Loucy (cell line): Measurements from ENCODE around the gene LRBA.

Source experiments
- H2AFZ ChIP-seq: fragments of 200-600 bp; sonication (generic); 2 replicates; pipeline ENCODE4 v1.6.0; 2016; ENCODE audit warnings: antibody characterized with exemption, mild to moderate bottlenecking, low read length, moderate library complexity
- H3F3A ChIP-seq: fragments of 200-600 bp; 2 replicates; pipeline ENCODE4 v1.6.0; 2016; ENCODE audit warnings: antibody characterized with exemption, low read depth, mild to moderate bottlenecking
- H3K27me3 ChIP-seq: fragments of 200-600 bp; sonication (generic); 2 replicates; pipeline ENCODE4 v1.6.1; 2014; ENCODE audit warnings: low read length, mild to moderate bottlenecking; ENCODE audit not compliant: insufficient read depth, poor library complexity, severe bottlenecking
- H3K36me3 ChIP-seq: fragments of 200-600 bp; sonication (generic); 2 replicates; pipeline ENCODE4 v1.6.1; 2016; ENCODE audit warnings: low read length; ENCODE audit not compliant: insufficient read depth
- H3K4me1 ChIP-seq: fragments of 200-600 bp; sonication (generic); 2 replicates; pipeline ENCODE4 v1.5.1; 2014; ENCODE audit warnings: low read length, mild to moderate bottlenecking; ENCODE audit not compliant: insufficient read depth, poor library complexity, severe bottlenecking
- H3K4me2 ChIP-seq: fragments of 200-600 bp; sonication (generic); 2 replicates; pipeline ENCODE4 v1.6.0; 2014; ENCODE audit warnings: antibody characterized with exemption, low read length, low read depth, mild to moderate bottlenecking; ENCODE audit not compliant: poor library complexity, severe bottlenecking
- H3K4me3 ChIP-seq: fragments of 200-600 bp; sonication (generic); 2 replicates; pipeline ENCODE4 v1.5.1; 2014; ENCODE audit warnings: low read length, mild to moderate bottlenecking, mixed read lengths; ENCODE audit not compliant: poor library complexity, severe bottlenecking
- H3K79me2 ChIP-seq: fragments of 200-600 bp; sonication (generic); 2 replicates; pipeline ENCODE4 v1.6.1; 2014; ENCODE audit warnings: low read length; ENCODE audit not compliant: insufficient read depth
- H3K9ac ChIP-seq: fragments of 200-600 bp; sonication (generic); 2 replicates; pipeline ENCODE4 v1.6.0; 2014; ENCODE audit warnings: mild to moderate bottlenecking, low read depth, low read length, moderate library complexity; ENCODE audit not compliant: poor library complexity, severe bottlenecking
- H3K9me2 ChIP-seq: fragments of 200-600 bp; sonication (generic); replicated peaks from 2 replicates; pipeline ENCODE4 v1.6.1; 2016; ENCODE audit warnings: low read depth, low read length, mixed read lengths
- H3K9me3 ChIP-seq: fragments of 200-600 bp; sonication (generic); 2 replicates; pipeline ENCODE4 v1.6.1; 2014; ENCODE audit warnings: mild to moderate bottlenecking, antibody characterized with exemption, low read length, low read depth; ENCODE audit not compliant: insufficient read depth
- H4K20me1 ChIP-seq: fragments of 200-600 bp; sonication (generic); 2 replicates; pipeline ENCODE4 v1.6.0; 2014; ENCODE audit warnings: antibody characterized with exemption, low read length, mild to moderate bottlenecking; ENCODE audit not compliant: insufficient read depth, poor library complexity, severe bottlenecking
- EZH2phosphoT487 ChIP-seq: fragments of 200-600 bp; IDR thresholded peaks from 2 replicates; pipeline ENCODE4 v1.6.1; 2018; ENCODE audit warnings: antibody characterized with exemption, mild to moderate bottlenecking, moderate library complexity, borderline replicate concordance
- TF ChIP-seq, protein P1 (sequence below): fragments of 200-600 bp; sonication (generic); conservative IDR thresholded peaks from 2 replicates; pipeline ENCODE4 v1.5.1; 2014; ENCODE audit warnings: mild to moderate bottlenecking, antibody characterized with exemption, low read length

The LRBA gene

DNA sequence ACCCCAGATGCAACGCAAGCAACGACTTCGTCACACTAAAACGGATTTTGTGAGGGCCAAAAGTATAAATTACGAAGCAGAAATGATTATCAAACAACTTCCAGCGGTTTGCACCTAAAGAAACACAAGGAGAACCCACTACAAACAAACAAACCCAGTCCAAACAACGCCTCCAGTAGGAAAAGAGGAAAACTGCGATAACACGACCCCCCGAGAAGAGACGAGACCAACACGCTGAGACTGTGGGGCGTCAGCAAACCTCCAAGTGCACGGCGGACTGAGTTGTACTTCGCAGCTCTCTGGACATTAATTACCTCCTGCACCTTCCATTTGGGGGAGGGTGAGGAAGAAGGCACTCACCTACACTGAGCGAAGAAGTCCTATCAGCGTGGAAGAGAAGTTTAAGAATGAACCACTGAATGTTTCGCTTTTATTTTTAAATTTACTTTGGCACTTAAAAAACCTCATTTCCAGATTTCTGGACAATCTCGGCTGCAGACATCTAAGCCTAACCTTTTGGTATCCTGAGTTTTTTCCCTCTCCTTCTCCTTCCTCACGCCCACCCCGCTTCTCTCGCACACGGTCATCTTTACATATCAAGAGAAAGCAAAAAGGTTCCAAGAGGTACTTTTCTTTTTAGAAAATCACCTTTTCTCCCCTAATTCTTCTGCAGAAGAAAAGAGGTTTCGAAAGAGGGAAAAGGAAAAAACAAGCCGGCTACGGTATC lies 432.8 kb downstream of the LRBA start, which contains the start of gene MAB21L2:
TSS of gene MAB21L2 (plus strand) at position 6 of the 727 bp plus-strand sequence. CDS start 879 bp downstream, outside the sequence.
- Histone ChIP-seq H3K4me3 (no peak within 1 kb of the TSS), H3K4me1 (no peaks in the 10 kb centered on the region), H2AFZ (no peak within 1 kb of the TSS), H3K9me2 (no peaks in the 10 kb centered on the region), H3K9me3 (no peaks in the 10 kb centered on the region), H3K36me3 (peaks cover 17% of the 10 kb centered on the region; the same call in 1 of the 2 replicates), H3K4me2 (no peak within 1 kb of the TSS), H4K20me1 (no peaks in the 10 kb centered on the region), H3K79me2 (no peaks in the 10 kb centered on the region), H3K27me3 (no peaks in the 10 kb centered on the region), H3K9ac (no peak within 1 kb of the TSS), H3F3A (no peaks in the 10 kb centered on the region)
- TF ChIP-seq, protein P1, sequence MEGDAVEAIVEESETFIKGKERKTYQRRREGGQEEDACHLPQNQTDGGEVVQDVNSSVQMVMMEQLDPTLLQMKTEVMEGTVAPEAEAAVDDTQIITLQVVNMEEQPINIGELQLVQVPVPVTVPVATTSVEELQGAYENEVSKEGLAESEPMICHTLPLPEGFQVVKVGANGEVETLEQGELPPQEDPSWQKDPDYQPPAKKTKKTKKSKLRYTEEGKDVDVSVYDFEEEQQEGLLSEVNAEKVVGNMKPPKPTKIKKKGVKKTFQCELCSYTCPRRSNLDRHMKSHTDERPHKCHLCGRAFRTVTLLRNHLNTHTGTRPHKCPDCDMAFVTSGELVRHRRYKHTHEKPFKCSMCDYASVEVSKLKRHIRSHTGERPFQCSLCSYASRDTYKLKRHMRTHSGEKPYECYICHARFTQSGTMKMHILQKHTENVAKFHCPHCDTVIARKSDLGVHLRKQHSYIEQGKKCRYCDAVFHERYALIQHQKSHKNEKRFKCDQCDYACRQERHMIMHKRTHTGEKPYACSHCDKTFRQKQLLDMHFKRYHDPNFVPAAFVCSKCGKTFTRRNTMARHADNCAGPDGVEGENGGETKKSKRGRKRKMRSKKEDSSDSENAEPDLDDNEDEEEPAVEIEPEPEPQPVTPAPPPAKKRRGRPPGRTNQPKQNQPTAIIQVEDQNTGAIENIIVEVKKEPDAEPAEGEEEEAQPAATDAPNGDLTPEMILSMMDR, result no peak
- no peak for TF ChIP-seq EZH2phosphoT487

DNA sequence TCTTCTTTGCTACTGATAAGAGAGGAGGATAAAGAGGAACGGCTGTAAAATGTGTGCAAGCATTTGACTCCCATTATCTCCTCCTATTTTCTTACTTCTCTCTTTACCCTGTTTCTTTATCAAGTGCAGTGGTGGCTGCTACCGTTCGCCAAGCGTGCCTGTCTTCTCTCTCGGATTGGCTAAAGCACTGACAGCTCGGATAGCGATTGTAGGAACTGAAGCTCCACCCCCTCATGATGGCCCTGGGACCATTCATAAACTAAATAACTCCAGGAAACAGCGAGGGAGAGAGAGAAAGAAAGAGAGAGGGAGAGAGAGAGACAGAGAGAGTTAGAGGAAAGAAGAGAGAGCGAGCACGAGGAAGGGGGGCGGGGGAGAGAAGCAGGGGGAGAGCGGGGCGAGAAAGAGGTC lies 433.4 kb downstream of the LRBA start:
- H3F3A ChIP-seq, result no peaks in the 10 kb centered on the region
- no peak for TF ChIP-seq EZH2phosphoT487
- TF ChIP-seq, protein P1, result no peak

DNA sequence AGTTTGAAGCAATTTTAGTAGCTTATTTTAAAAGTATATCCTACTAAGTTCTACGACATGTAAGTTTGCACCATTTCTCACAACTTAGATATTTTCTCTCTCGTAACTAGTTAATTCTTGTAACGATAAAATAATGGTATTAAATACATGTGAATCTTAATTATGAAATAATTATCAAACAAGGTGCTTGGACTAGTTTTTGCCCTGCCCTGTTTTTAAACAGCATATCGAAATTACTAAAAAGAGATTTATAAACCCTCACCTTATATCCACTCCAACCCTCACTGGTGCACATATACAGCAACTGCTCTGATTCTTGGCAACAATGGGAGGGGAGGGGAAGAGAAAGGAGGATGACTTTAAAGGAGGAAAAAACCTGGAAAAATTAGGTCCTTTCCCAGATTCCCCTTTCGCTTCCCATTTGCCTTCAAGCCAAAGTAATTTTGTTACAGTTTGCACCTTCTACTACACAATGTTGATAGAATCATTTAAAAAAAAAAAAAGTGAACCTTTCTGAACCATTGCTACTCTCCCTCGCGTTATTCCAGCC lies 434.0 kb downstream of the LRBA start:
- Histone ChIP-seq H3K4me3 (no peak overlapping the region), H3K4me1 (no peaks in the 10 kb centered on the region)

More for the DNA sequence above, 433.4 kb downstream of the LRBA start:
- Histone ChIP-seq H3K4me2 (no peak overlapping the region), H3K9me3 (no peaks in the 10 kb centered on the region), H3K36me3 (peaks cover 15% of the 10 kb centered on the region; the same call in 1 of the 2 replicates), H2AFZ (no peak overlapping the region), H3K4me1 (no peaks in the 10 kb centered on the region), H3K27me3 (no peaks in the 10 kb centered on the region), H3K9me2 (no peaks in the 10 kb centered on the region), H3K4me3 (no peak overlapping the region), H4K20me1 (no peaks in the 10 kb centered on the region), H3K79me2 (no peaks in the 10 kb centered on the region), H3K9ac (no peak overlapping the region)

More for the DNA sequence above, 434.0 kb downstream of the LRBA start:
- Histone ChIP-seq H3K9ac (no peak overlapping the region), H3K36me3 (peaks cover 15% of the 10 kb centered on the region; the same call in 1 of the 2 replicates), H3K4me2 (no peak overlapping the region), H2AFZ (no peak overlapping the region), H3F3A (no peaks in the 10 kb centered on the region), H3K27me3 (no peaks in the 10 kb centered on the region), H3K9me3 (no peaks in the 10 kb centered on the region), H3K79me2 (no peaks in the 10 kb centered on the region), H4K20me1 (no peaks in the 10 kb centered on the region), H3K9me2 (no peaks in the 10 kb centered on the region)
- TF ChIP-seq, protein P1, result no peak
- no peak for TF ChIP-seq EZH2phosphoT487
